GM10847 (cell line): ENCODE measurements around the gene AGAP1.

Experiments
- POLR2A ChIP-seq: IDR thresholded peaks from 2 replicates; pipeline ENCODE4 v1.6.1; 2011; ENCODE audit not compliant: insufficient read length; ENCODE audit errors: extremely low read depth

The AGAP1 gene

DNA sequence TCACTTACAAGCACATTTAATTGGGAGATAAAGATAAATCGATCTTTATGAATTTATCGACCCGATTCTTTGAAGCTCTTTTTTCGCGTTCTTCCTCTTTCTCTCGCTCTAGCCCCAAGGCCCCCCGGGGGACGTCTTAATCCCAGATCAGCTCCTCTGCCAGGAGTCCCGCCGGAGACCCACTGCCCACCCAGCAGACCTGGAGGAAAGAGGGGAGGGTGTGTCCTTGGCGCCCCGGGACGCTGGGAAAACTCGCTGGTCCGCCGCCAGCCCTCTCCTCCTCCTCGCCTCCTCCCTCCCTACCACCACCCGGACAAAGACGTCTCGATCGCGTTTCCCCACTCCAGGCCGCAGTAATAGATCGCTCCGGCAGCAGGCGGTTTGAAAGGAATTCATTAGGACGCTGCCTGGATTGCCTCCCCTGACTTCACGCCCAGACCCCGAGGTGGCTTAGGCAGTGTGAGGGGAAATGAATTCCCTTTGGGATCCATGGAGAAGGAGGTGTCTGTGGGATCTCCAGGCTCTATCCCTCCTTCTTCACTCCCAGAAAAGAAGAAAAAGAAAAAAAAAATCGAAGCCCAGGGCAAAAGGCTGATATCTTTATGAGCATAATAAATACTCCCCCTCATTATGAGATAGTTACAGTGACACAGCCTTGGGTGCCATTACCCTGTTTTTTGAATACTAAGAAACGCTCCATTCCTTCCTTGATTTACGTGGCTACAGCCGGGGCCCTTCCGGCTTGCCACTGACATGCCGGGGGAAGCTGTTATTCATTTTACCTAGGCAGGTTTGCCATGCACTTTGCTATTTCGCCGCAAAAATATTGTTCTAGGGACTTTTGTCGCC is 676.1 kb downstream of the AGAP1 start:
- no peak for TF ChIP-seq POLR2A

- no peak for TF ChIP-seq POLR2A
These were observed 676.8 kb downstream of the AGAP1 start for GRCh38 chr2:236170590-236171165.

GRCh38 chr2:236171181-236171679 is 677.4 kb downstream of the AGAP1 start:
- no peak for TF ChIP-seq POLR2A

GRCh38 chr2:236171680-236172254 is 677.9 kb downstream of the AGAP1 start:
- no peak for TF ChIP-seq POLR2A

GRCh38 chr2:236172255-236173035 is 678.6 kb downstream of the AGAP1 start:
- TF ChIP-seq POLR2A, result no peak

- no peak for TF ChIP-seq POLR2A
These were observed 679.3 kb downstream of the AGAP1 start for GRCh38 chr2:236173036-236173728.

DNA sequence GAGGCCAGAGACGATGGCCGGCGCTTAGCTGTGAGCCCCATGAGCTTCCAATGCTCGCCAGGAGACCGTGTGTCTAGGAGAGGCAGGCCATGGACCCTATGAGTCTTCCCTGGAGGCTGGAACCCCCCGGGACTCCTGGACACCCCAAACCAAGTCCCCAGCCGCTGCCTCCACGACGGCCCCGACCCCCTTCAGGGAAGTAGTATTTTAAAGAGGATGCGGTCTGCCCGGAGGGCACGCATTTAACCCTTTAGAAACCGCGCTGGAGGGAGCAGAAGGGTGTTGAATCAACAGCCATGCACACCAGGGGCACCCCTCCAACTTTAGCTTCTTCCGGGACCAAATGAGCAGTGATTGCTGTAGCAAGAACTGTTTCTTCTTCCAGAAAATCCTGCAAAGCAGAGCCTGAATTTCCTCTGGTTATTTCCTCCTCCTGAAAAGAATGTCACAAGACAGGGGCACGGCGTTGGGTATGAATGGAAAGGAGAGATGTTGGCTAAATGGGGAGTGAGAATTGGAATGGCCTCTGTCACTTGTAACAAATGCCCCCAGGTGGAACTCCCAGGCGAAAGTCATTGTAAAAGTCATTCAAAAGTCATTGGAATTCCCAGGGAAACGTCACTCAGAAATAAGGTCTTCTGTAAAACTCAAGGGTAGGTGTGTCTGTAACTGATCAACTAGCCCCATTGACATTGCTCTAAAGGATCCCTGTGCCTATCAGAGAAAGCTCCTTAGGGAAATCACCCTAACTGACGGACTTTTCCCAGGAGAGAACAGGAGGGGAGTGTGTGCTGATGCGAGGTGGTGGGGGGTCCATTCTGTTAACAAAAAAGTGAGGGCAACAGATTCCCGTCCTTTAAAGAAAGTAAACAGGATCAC is 680.1 kb downstream of the AGAP1 start:
- TF ChIP-seq POLR2A, result no peak

DNA sequence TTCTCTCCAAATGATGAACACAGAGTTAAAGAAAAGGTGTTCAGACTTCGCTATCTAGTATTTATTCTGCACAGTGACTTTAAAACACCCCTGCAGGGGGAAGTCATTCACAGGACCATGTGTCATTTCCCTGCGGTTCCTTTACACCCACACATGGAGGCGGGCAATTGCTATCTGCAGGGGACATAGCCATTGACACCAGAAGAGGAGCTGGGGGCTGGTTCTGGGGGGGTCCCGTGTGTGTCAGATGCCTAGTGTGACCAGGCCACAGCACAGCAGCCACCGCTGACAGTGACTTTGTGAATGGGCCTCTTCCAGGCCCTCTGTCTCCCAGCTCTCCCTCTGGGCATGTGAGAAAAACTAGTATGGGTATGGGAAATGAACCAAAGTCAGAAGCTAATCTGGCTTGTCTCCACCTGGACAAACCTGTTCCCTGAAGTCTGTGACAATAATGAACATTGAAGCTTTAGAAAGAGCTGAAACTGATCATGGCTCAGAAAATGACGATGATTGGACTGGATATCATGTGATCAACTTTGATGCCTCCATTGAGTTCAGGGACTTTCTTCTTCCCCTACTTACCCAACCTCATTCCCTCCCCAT is 681.8 kb downstream of the AGAP1 start:
- TF ChIP-seq POLR2A, result no peak

- TF ChIP-seq POLR2A, result no peak
These were observed 682.6 kb downstream of the AGAP1 start for GRCh38 chr2:236176417-236176816.

GRCh38 chr2:236176951-236177350 is 683.1 kb downstream of the AGAP1 start:
- TF ChIP-seq POLR2A, result no peak

DNA sequence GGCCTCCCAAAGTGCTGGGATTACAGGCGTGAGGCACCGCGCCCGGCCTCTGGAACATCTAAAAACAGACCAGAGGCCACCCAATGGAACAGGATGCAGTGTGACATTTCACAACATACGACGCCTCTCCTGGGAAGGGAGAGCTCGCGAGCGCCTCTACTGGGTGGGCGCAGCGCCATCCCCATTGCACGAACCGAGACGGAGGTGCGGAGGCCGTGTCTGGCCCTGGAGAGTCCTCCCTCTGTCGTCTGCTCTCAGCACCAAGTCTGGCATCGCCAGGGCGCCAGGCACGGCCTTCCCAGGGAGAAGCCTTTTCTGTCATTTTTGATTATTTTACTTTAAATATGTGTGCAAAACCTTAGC is 683.7 kb downstream of the AGAP1 start:
- TF ChIP-seq POLR2A, result no peak

DNA sequence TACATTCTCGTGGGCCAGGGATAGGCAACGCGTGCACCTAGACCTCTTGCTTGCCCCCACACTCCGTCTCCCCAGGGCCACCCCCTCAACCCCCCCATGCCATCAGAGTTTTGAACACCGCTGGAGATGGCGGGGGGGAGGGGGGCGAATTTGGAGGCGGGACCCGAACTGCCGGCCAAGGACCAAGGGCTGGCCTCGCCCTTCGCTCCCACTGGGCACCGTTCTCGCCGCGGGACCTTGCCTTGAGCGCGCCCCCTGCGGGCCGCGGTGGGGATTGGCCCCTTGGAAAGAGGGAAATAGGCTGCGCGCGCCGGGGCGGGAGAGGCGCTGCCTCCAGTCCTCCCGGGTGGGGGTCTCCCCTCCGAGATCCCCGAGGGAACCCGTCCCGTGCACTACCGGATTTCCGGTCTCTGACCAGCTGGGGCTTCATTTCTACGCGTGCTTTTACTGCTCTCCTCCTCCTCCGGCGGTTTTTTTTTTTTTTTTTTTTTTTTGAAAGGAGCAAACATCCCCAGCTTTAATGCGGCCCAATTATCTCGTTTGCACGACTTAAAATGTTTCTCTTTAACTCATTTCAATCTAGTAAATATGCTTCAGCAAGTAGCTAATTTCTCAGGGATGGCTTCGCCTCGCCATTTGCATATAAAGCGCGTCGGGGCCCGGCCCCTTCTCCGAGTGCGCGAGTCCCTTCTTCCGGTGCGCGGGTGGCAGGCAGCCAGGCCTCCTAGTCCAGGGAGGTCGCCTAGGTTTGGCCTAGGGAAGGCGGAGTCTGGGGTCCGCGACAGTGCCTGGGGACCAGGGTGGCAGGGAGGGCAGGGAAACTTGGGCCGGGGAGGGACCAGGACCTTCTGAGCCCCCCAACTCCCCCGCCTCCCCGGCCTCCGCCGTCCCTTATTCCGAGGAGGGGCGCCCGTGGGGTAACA is 684.4 kb downstream of the AGAP1 start:
- TF ChIP-seq POLR2A, result no peak

DNA sequence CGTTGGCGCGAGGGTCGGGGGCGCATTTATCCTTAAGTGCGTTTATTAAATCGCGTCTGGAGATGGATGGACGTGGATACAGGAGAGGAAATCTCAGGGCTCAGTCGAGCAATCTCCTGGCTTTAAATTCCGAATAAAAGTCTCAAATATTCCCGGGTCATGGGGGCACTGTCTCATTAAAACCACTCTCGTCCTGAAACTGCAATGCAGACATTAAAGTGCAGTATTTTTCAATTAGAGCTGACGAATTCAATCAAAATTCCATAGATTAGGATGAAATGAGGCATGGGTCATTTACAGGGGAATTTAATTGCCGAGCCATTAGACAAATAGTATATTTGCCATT is 685.0 kb downstream of the AGAP1 start:
- TF ChIP-seq POLR2A, result no peak
